GM23248 (cell line): ENCODE measurements around the gene ATP6V0A1. TPM values are rescaled to one million over a fixed set of nuclear protein-coding genes. Genes with fewer than 3 reads are reported as not detected.
"Not testable (repeated sequence)": the region's sequence is repeated elsewhere in the genome, so short reads cannot be mapped to it uniquely, and the experiment has no call there.

ENCODE experiments used
- DNase-seq: peaks from one replicate; pipeline ENCODE4 v3.0.0-alpha.2; 2015
- H2AFZ ChIP-seq: fragments of 200-600 bp; sonication (generic); 2 replicates; pipeline ENCODE4 v1.6.1; 2016; ENCODE audit warnings: antibody characterized with exemption
- H3F3A ChIP-seq: fragments of 200-600 bp; sonication (generic); 2 replicates; pipeline ENCODE4 v1.6.1; 2016; ENCODE audit warnings: mild to moderate bottlenecking, antibody characterized with exemption, mixed run types; ENCODE audit not compliant: insufficient read depth
- H3K27ac ChIP-seq: fragments of 200-600 bp; sonication (generic); 2 replicates; pipeline ENCODE4 v1.5.1; 2016; ENCODE audit warnings: mild to moderate bottlenecking
- H3K27me3 ChIP-seq: fragments of 200-600 bp; sonication (generic); replicated peaks from 2 replicates; pipeline ENCODE4 v1.6.1; 2016; ENCODE audit warnings: mild to moderate bottlenecking; ENCODE audit not compliant: insufficient read depth
- H3K36me3 ChIP-seq: fragments of 200-600 bp; sonication (generic); 2 replicates; pipeline ENCODE4 v1.6.1; 2016; ENCODE audit warnings: low read depth, mild to moderate bottlenecking
- H3K4me1 ChIP-seq: fragments of 200-600 bp; sonication (generic); 2 replicates; pipeline ENCODE4 v1.6.1; 2016; ENCODE audit warnings: mild to moderate bottlenecking; ENCODE audit not compliant: insufficient read depth
- H3K4me2 ChIP-seq: fragments of 200-600 bp; sonication (generic); one replicate; pipeline ENCODE4 v1.6.1; 2016; ENCODE audit warnings: mild to moderate bottlenecking; ENCODE audit not compliant: unreplicated experiment
- H3K4me3 ChIP-seq: fragments of 200-600 bp; sonication (generic); 2 replicates; pipeline ENCODE4 v1.5.1; 2016; ENCODE audit warnings: mild to moderate bottlenecking
- H3K79me2 ChIP-seq: fragments of 200-600 bp; sonication (generic); 2 replicates; pipeline ENCODE4 v1.6.1; 2016; ENCODE audit warnings: mild to moderate bottlenecking; ENCODE audit not compliant: insufficient read depth
- H3K9ac ChIP-seq: fragments of 200-600 bp; sonication (generic); 2 replicates; pipeline ENCODE4 v1.6.1; 2016; ENCODE audit warnings: mild to moderate bottlenecking
- H3K9me2 ChIP-seq: fragments of 200-600 bp; sonication (generic); 2 replicates; pipeline ENCODE4 v1.6.1; 2016; ENCODE audit warnings: mixed run types, mild to moderate bottlenecking, moderate library complexity; ENCODE audit not compliant: insufficient read depth
- H3K9me3 ChIP-seq: fragments of 200-600 bp; sonication (generic); one replicate; pipeline ENCODE4 v1.6.1; 2017; ENCODE audit warnings: low read depth
- H4K20me1 ChIP-seq: fragments of 200-600 bp; sonication (generic); 2 replicates; pipeline ENCODE4 v1.6.0; 2016; ENCODE audit not compliant: insufficient read depth
- EZH2 ChIP-seq: fragments of 200-600 bp; sonication (generic); IDR thresholded peaks from 2 replicates; pipeline ENCODE4 v1.6.1; 2018; ENCODE audit warnings: antibody characterized with exemption, mild to moderate bottlenecking; ENCODE audit not compliant: insufficient read depth, poor library complexity, severe bottlenecking
- EZH2phosphoT487 ChIP-seq: fragments of 200-600 bp; sonication (generic); IDR thresholded peaks from 2 replicates; pipeline ENCODE4 v1.6.1; 2018; ENCODE audit warnings: antibody characterized with exemption, moderate library complexity, mild to moderate bottlenecking, low read depth; ENCODE audit not compliant: insufficient read depth
- WGBS, 2 experiments: methylation state at CpG; one replicate each; pipeline ENCODE4 v1.1.6; 2015 to 2017; ENCODE audit warnings: low lambda C conversion rate in 2 of 2, low coverage in 1 of 2; ENCODE audit errors: missing lambda C conversion rate in 2 of 2; 5-methylcytosine and 5-hydroxymethylcytosine counted together
- in situ Hi-C: fragments of 300-500 bp; cut with MboI; formaldehyde crosslinking; loops from 2 replicates; pipeline ENCODE4 v1.15.0; 2020
- polyA plus RNA-seq: library from polyadenylated mRNA; unstranded; fragments of >200 nt; fragmentation: Nextera tagmentation; extraction: Ambion mirVana; gene quantifications from 2 replicates; pipeline ENCODE4 v1.2.1, GENCODE V29; 2016
- total RNA-seq: library from RNA; depleted of rRNA; stranded (reverse); fragments of >200 nt; shearing (Covaris generic); gene quantifications from 2 replicates; pipeline ENCODE4 v1.2.3, GENCODE V29; 2014

ATP6V0A1 gene
- total and polyA plus RNA-seq, 2 experiments from 2014 or later, result 15.3 to 26.0 TPM

DNA sequence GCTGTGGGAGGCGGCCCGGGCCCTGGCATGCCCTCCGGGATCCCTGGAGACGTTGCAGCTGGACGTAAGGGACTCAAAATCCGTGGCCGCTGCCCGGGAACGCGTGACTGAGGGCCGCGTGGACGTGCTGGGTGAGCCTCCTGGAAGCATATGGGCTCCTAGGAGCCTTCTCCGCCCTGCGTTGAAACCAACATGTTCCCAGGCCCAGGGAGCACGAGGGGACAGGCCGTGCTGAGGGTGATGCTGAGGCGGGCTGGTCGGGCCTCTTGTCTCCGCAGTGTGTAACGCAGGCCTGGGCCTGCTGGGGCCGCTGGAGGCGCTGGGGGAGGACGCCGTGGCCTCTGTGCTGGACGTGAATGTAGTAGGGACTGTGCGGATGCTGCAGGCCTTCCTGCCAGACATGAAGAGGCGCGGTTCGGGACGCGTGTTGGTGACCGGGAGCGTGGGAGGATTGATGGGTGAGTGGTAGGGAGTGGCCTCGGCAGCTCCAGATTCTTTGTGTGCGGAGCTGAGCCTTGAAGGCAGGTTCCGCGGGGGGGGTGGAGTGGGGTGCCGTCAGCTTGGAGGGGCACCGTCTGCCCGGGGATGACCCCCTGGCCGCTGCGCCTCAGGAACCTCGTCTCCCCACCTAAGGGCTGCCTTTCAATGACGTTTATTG lies 94.6 kb downstream of the ATP6V0A1 start:
- WGBS, 2 experiments, result 79% methylated on average over 37 to 45 of the region's 45 CpGs
- Histone ChIP-seq H3K9me3 (no peaks in the 10 kb centered on the region), H3K27ac (no peak overlapping the region), H3K36me3 (no peaks in the 10 kb centered on the region), H3F3A (no peaks in the 10 kb centered on the region), H3K9me2 (no peaks in the 10 kb centered on the region), H3K4me3 (peak overlapping the region; percentile 86), H3K9ac (no peak overlapping the region), H3K79me2 (peaks cover 29% of the 10 kb centered on the region), H3K4me2 (no peak overlapping the region), H4K20me1 (no peaks in the 10 kb centered on the region), H3K4me1 (0 out of 2 replicates have a peak, but pooled peaks cover 7% of the 10 kb centered on the region), H2AFZ (no peak overlapping the region), H3K27me3 (no peaks in the 10 kb centered on the region)
- no peak for DNase-seq
- TF ChIP-seq EZH2 (no peak), EZH2phosphoT487 (no peak)
- in situ Hi-C loops, result no loop called here

DNA sequence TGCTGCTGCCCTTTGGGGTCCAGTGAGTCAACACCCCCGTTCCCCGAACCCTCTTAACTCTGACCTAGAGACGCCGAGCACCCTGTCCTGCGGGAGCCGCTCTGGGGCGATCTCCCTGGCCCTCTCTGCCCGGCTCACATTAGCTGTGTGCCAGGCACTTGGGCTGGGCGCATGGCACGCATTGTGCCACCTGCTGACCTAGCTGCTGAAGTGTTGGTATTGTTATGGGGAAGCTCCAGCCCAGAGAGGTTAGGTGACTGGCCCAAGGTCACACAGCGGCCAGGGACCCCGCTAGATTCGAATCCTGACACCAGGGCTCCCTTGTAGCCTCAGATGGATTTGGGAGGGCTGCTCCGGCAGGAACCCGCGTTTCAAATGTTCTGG lies 95.2 kb downstream of the ATP6V0A1 start:
- no peak for TF ChIP-seq EZH2
- no peak for TF ChIP-seq EZH2phosphoT487
- Histone ChIP-seq H3K27me3 (no peaks in the 10 kb centered on the region), H3K36me3 (no peaks in the 10 kb centered on the region), H3K79me2 (peaks cover 29% of the 10 kb centered on the region), H3K9me3 (no peaks in the 10 kb centered on the region), H3K9me2 (no peaks in the 10 kb centered on the region), H3K4me1 (0 out of 2 replicates have a peak, but pooled peaks cover 7% of the 10 kb centered on the region), H3K9ac (peak overlapping the region; percentile 91), H4K20me1 (no peaks in the 10 kb centered on the region), H3K27ac (no peak overlapping the region), H3K4me3 (peak overlapping the region; percentile 86), H2AFZ (peak overlapping the region; percentile 85), H3F3A (no peaks in the 10 kb centered on the region), H3K4me2 (peak overlapping the region; percentile 91)
- peak; percentile 42 for DNase-seq
- 44% methylated on average over 16 of the region's 16 CpGs for WGBS, 2 experiments
- in situ Hi-C loops, result no loop called here

DNA sequence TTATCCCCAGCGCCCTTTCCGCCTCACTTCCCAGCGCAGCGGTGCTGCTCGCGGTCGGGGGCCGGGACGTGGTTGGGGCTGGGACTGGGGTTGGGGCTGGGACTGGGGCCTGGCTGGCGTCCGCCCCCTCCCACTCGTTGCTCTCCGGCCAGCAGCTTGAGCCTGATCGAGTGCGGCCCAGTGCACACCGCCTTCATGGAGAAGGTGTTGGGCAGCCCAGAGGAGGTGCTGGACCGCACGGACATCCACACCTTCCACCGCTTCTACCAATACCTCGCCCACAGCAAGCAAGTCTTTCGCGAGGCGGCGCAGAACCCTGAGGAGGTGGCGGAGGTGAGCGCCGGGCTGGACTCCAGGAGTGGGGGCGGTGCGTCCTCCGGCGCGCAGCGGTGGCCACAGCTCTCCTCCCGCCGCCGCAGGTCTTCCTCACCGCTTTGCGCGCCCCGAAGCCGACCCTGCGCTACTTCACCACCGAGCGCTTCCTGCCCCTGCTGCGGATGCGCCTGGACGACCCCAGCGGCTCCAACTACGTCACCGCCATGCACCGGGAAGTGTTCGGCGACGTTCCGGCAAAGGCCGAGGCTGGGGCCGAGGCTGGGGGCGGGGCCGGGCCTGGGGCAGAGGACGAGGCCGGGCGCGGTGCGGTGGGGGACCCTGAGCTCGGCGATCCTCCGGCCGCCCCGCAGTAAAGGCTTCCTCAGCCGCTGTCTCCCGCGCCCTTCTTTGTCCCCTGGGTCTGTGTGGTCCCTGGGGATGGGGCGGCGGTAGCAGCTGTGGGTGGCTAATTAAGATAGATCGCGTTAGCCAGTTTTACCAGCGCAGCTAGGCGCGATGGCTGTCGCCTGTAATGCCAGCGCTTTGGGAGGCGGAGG lies 95.8 kb downstream of the ATP6V0A1 start:
- H3K9me2 ChIP-seq, result no peaks in the 10 kb centered on the region
- H3K4me3 ChIP-seq, result peak overlapping the region; percentile 86
- H3K27me3 ChIP-seq, result no peaks in the 10 kb centered on the region
- in situ Hi-C loops, result no loop called here
- H3K36me3 ChIP-seq, result no peaks in the 10 kb centered on the region
- no peaks in the 10 kb centered on the region for H3K9me3 ChIP-seq
- no peaks in the 10 kb centered on the region for H4K20me1 ChIP-seq
- 0 out of 2 replicates have a peak, but pooled peaks cover 7% of the 10 kb centered on the region for H3K4me1 ChIP-seq
- peak overlapping the region; percentile 91 for H3K9ac ChIP-seq
- peaks cover 29% of the 10 kb centered on the region for H3K79me2 ChIP-seq
- peak; percentile 83 for DNase-seq
- H3K27ac ChIP-seq, result peak overlapping the region; percentile 43
- TF ChIP-seq EZH2phosphoT487 (no peak), EZH2 (no peak)
- H2AFZ ChIP-seq, result peak overlapping the region; percentile 85
- WGBS, 2 experiments, result 3% methylated on average over 61 to 63 of the region's 82 CpGs
- no peaks in the 10 kb centered on the region for H3F3A ChIP-seq
- H3K4me2 ChIP-seq, result peak overlapping the region; percentile 91

DNA sequence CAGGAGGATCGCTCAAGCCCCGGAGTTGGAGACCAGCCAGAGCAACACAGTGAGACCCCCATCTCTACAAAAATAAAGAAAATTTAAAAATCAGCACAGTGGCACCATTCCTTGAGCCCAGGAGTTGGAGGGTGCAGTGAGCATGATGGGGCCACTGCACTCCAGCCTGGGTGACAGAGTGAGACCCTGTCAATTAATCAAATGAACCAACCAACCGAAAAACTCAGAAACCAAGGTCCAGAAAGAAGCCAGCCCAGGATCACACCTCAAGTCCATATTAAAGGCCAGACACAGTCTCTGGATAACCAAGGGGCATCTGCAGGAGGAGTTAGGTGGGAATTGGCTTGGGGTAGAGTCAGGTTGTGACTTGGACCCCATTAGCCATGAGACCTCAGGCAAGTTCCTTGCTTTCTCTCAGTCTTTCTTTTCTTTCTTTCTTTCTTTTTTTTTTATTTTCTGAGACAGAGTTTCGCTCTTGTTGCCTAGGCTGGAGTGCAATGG lies 96.5 kb downstream of the ATP6V0A1 start:
- no peaks in the 10 kb centered on the region for H3K27me3 ChIP-seq
- no peaks in the 10 kb centered on the region for H3K9me3 ChIP-seq
- peak overlapping the region; percentile 91 for H3K4me2 ChIP-seq
- H3K4me3 ChIP-seq, result peak overlapping the region; percentile 86
- 26 to 27% methylated on average over 4 of the region's 4 CpGs for WGBS, 2 experiments
- 0 out of 2 replicates have a peak, but pooled peaks cover 7% of the 10 kb centered on the region for H3K4me1 ChIP-seq
- H3K9me2 ChIP-seq, result no peaks in the 10 kb centered on the region
- no peak for DNase-seq
- H3K9ac ChIP-seq, result peak overlapping the region; percentile 91
- H3K36me3 ChIP-seq, result no peaks in the 10 kb centered on the region
- no peak for TF ChIP-seq EZH2phosphoT487
- TF ChIP-seq EZH2, result no peak
- peaks cover 6% of the 10 kb centered on the region; the same call in 1 of the 2 replicates for H3F3A ChIP-seq
- H3K79me2 ChIP-seq, result peaks cover 29% of the 10 kb centered on the region
- peak overlapping the region; percentile 43 for H3K27ac ChIP-seq
- peak overlapping the region; percentile 85 for H2AFZ ChIP-seq
- H4K20me1 ChIP-seq, result no peaks in the 10 kb centered on the region
- in situ Hi-C loops, result no loop called here

DNA sequence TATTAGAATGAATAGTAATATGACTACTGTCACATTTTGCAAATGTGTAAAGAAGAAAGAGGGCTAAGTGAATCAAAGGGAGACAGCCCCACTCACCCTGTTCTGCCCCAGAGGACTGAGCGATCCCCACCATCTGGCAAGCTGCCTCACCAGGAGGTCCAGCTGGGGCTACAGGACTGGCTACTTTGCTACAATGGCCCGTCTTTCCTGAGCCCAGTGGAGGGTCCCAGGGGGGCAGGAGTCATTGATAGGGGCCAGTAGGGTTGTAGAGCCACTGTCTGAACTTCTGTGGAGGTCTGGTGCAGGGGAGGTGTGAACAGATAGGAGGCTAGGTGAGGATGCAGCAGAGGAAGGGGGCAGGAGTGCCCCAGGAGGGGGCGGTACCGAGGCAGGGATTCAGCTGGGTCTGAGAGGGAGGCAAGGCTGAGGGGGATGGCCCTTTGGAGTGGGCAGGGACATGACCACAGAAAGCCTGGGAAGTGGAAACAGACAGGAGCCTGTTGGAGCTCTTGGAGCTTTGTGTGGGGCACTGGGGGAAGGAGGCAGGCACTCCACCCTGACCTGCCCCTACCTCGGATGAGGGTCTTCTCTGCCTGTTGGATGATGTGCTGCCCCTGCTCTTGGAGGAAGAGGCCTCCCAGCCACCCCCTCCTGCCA lies 97.4 kb downstream of the ATP6V0A1 start:
- H3K27me3 ChIP-seq, H4K20me1 ChIP-seq, H3K9me3 ChIP-seq, H3K9me2 ChIP-seq, H3K4me1 ChIP-seq, H3K36me3 ChIP-seq, H3K9ac ChIP-seq, H3K27ac ChIP-seq, H3K4me3 ChIP-seq, H2AFZ ChIP-seq, in situ Hi-C loops: not testable (repeated sequence)
- DNase-seq, result peak; percentile 34
- H3F3A ChIP-seq, result peaks cover 12% of the 10 kb centered on the region; the same call in 1 of the 2 replicates
- peak overlapping the region; percentile 91 for H3K4me2 ChIP-seq
- WGBS, 2 experiments, result 45 to 54% methylated on average over 4 to 5 of the region's 5 CpGs
- peaks cover 27% of the 10 kb centered on the region for H3K79me2 ChIP-seq
